Measurements from ENCODE around the gene NMNAT2. TPM values are rescaled to one million over a fixed set of nuclear protein-coding genes. Genes with fewer than 3 reads are reported as not detected.
"Not testable (repeated sequence)": the region's sequence is repeated elsewhere in the genome, so short reads cannot be mapped to it uniquely, and the experiment has no call there.

Gene NMNAT2
- total RNA-seq, 1 experiment from 2014 or later: 0.39 TPM

GRCh38 chr1:183404476-183404875 lies 13.7 kb downstream of the NMNAT2 start:
- Histone ChIP-seq H3K36me3 (ENCODE audit: control insufficient read depth, insufficient read depth, low read length) (no peaks in the 10 kb centered on the region), H3K27me3 (ENCODE audit: control insufficient read depth, insufficient read depth, low read length) (peaks cover 2% of the 10 kb centered on the region; the same call in 1 of the 2 replicates), H3K27ac (ENCODE audit: low read length) (no peak overlapping the region), H3K4me1 (ENCODE audit: control insufficient read depth, insufficient read depth, low read length) (no peaks in the 10 kb centered on the region), H3K4me3 (ENCODE audit: low read depth in 2 of 2, low read length in 2 of 2) (no peak overlapping the region), H3K9me3 (ENCODE audit: control insufficient read depth, insufficient read depth, low read depth, low read length) (no peaks in the 10 kb centered on the region)
- intact Hi-C loops (cut with micrococcal nuclease; ENCODE audit: unreplicated experiment) (no loop called here), in situ Hi-C loops (cut with HindIII; ENCODE audit: low pct_unique_long_range_greater_than_20kb, low sequenced_read_pairs) (no loop called here)
- BruUV-seq (replicated peaks): no TSS peak
- ATAC-seq (no peak), DNase-seq (ENCODE audit: low read depth, low spot score) (no peak)
- ChIA-PET POLR2A (no interaction called here), CTCF (no interaction called here)
- TF ChIP-seq POLR2AphosphoS5 (IDR thresholded peaks at IDR 0.05; ENCODE audit: low read depth, low read length) (no peak), SIN3A (IDR thresholded peaks at IDR 0.05; ENCODE audit: borderline replicate concordance, insufficient read depth, low read depth, low read length) (no peak), REST (IDR thresholded peaks at IDR 0.05; ENCODE audit: insufficient read depth in 1 of 2, low read depth in 2 of 2, low read length in 1 of 2) (no peak), TCF7L2 (IDR thresholded peaks at IDR 0.05; ENCODE audit: low read depth, low read length) (no peak), CTCF (IDR thresholded peaks at IDR 0.05) (no peak)

- in situ Hi-C loops (cut with HindIII; ENCODE audit: low pct_unique_long_range_greater_than_20kb, low sequenced_read_pairs): no loop called here
- ATAC-seq (no peak), DNase-seq (ENCODE audit: low read depth, low spot score) (no peak)
- Histone ChIP-seq H3K36me3 (ENCODE audit: control insufficient read depth, insufficient read depth, low read length) (no peaks in the 10 kb centered on the region), H3K4me1 (ENCODE audit: control insufficient read depth, insufficient read depth, low read length) (no peaks in the 10 kb centered on the region), H3K4me3 (ENCODE audit: low read depth in 2 of 2, low read length in 2 of 2) (no peak overlapping the region), H3K27me3 (ENCODE audit: control insufficient read depth, insufficient read depth, low read length) (peaks cover 2% of the 10 kb centered on the region; the same call in 1 of the 2 replicates), H3K9me3 (ENCODE audit: control insufficient read depth, insufficient read depth, low read depth, low read length) (no peaks in the 10 kb centered on the region), H3K27ac (ENCODE audit: low read length) (no peak overlapping the region)
- no TSS peak for BruUV-seq (replicated peaks)
- no peak for TF ChIP-seq TCF7L2 (IDR thresholded peaks at IDR 0.05; ENCODE audit: low read depth, low read length)
- TF ChIP-seq REST (IDR thresholded peaks at IDR 0.05; ENCODE audit: insufficient read depth in 1 of 2, low read depth in 2 of 2, low read length in 1 of 2): no peak
- TF ChIP-seq SIN3A (IDR thresholded peaks at IDR 0.05; ENCODE audit: borderline replicate concordance, insufficient read depth, low read depth, low read length): no peak
- no peak for TF ChIP-seq CTCF (IDR thresholded peaks at IDR 0.05)
- TF ChIP-seq POLR2AphosphoS5 (IDR thresholded peaks at IDR 0.05; ENCODE audit: low read depth, low read length): no peak
- ChIA-PET POLR2A (no interaction called here), CTCF (no interaction called here)
- intact Hi-C loops (cut with micrococcal nuclease; ENCODE audit: unreplicated experiment): no loop called here
Observed at GRCh38 chr1:183403498-183403897, 14.7 kb downstream of the NMNAT2 start.

GRCh38 chr1:183401565-183401964 lies 16.6 kb downstream of the NMNAT2 start:
- DNase-seq (ENCODE audit: low read depth, low spot score); CTCF ChIA-PET; H3K4me3 ChIP-seq (ENCODE audit: low read depth in 2 of 2, low read length in 2 of 2); H3K9me3 ChIP-seq (ENCODE audit: control insufficient read depth, insufficient read depth, low read depth, low read length); H3K27ac ChIP-seq (ENCODE audit: low read length); ATAC-seq; POLR2A ChIA-PET; in situ Hi-C loops (cut with HindIII; ENCODE audit: low pct_unique_long_range_greater_than_20kb, low sequenced_read_pairs); H3K36me3 ChIP-seq (ENCODE audit: control insufficient read depth, insufficient read depth, low read length); BruUV-seq (replicated peaks); H3K4me1 ChIP-seq (ENCODE audit: control insufficient read depth, insufficient read depth, low read length); H3K27me3 ChIP-seq (ENCODE audit: control insufficient read depth, insufficient read depth, low read length); intact Hi-C loops (cut with micrococcal nuclease; ENCODE audit: unreplicated experiment): not testable (repeated sequence)

All from Panc1 (cell line).